A673 (cell line): Measurements from ENCODE around the gene VWA8. TPM values are rescaled to one million over a fixed set of nuclear protein-coding genes. Genes with fewer than 3 reads are reported as not detected.
"Not testable (repeated sequence)": the region's sequence is repeated elsewhere in the genome, so short reads cannot be mapped to it uniquely, and the experiment has no call there.

Source experiments
- BruUV-seq: library from RNA; stranded (reverse); fragments of 400-500 nt; replicated peaks from 2 replicates; lab custom pipeline; 2021; lab: Mats Ljungman, UMichigan
- CTCF ChIA-PET: fragments of 300-600 bp; sonication (Branson Sonifier 250); formaldehyde crosslinking; loops from one replicate; lab custom pipeline; 2022; ENCODE audit warnings: antibody characterized with exemption; lab: Charles Lee
- POLR2A ChIA-PET: fragments of 300-600 bp; sonication (Branson Sonifier 250); formaldehyde crosslinking; loops from one replicate; lab custom pipeline; 2022; ENCODE audit warnings: antibody characterized with exemption; ENCODE audit not compliant: low non-redundant PET; lab: Charles Lee
- DNase-seq: peaks from one replicate; pipeline ENCODE4 v3.0.0-alpha.2; 2015; ENCODE audit warnings: low spot score
- H3K27ac ChIP-seq: fragments of 200-600 bp; sonication (generic); 2 replicates; pipeline ENCODE4 v1.5.1; 2016; ENCODE audit warnings: mixed run types, low read depth, mild to moderate bottlenecking, mixed read lengths, antibody characterized with exemption, low read length; ENCODE audit not compliant: poor library complexity, severe bottlenecking
- H3K27me3 ChIP-seq: fragments of 200-600 bp; sonication (generic); replicated peaks from 2 replicates; pipeline ENCODE4 v1.6.1; 2017; ENCODE audit warnings: mixed run types, low read depth, mild to moderate bottlenecking, mixed read lengths, antibody characterized with exemption, low read length; ENCODE audit not compliant: insufficient read depth, poor library complexity
- H3K36me3 ChIP-seq: fragments of 200-600 bp; sonication (generic); 2 replicates; pipeline ENCODE4 v1.6.1; 2016; ENCODE audit warnings: mixed run types, mild to moderate bottlenecking, mixed read lengths, antibody characterized with exemption, low read length; ENCODE audit not compliant: insufficient read depth, poor library complexity, severe bottlenecking
- H3K4me1 ChIP-seq: fragments of 200-600 bp; sonication (generic); 2 replicates; pipeline ENCODE4 v1.6.1; 2017; ENCODE audit warnings: mixed run types, mild to moderate bottlenecking, mixed read lengths, antibody characterized with exemption, low read length; ENCODE audit not compliant: insufficient read depth, poor library complexity, severe bottlenecking
- H3K4me3 ChIP-seq: fragments of 200-600 bp; sonication (generic); 2 replicates; pipeline ENCODE4 v1.5.1; 2016; ENCODE audit warnings: low read depth, mixed run types, mild to moderate bottlenecking, mixed read lengths, low read length; ENCODE audit not compliant: poor library complexity, severe bottlenecking
- H3K9me3 ChIP-seq: fragments of 200-600 bp; sonication (generic); 2 replicates; pipeline ENCODE4 v1.6.1; 2016; ENCODE audit warnings: mixed run types, low read depth, mild to moderate bottlenecking, mixed read lengths, antibody characterized with exemption, low read length; ENCODE audit not compliant: poor library complexity, severe bottlenecking
- EZH2 ChIP-seq: fragments of 200-600 bp; sonication (generic); IDR thresholded peaks from 2 replicates; pipeline ENCODE4 v1.6.1; 2017; ENCODE audit warnings: borderline replicate concordance, low read depth, mild to moderate bottlenecking, mixed read lengths, antibody characterized with exemption, low read length; ENCODE audit not compliant: poor library complexity, severe bottlenecking
- intact Hi-C: fragments of 100-400 bp; cut with micrococcal nuclease; formaldehyde crosslinking; loops from one replicate; pipeline ENCODE4 v1.10.0; 2022; ENCODE audit not compliant: unreplicated experiment
- total RNA-seq: library from RNA; stranded (reverse); gene quantifications from 2 replicates; pipeline ENCODE4 v1.2.3, GENCODE V29; 2021
- TF ChIP-seq, protein P1 (sequence below): fragments of 300-800, 200-600 bp; sonication (generic); conservative IDR thresholded peaks from 2 replicates; pipeline ENCODE4 v1.5.1; 2017; ENCODE audit warnings: low read depth, mild to moderate bottlenecking, antibody characterized with exemption, low read length, moderate library complexity, mixed read lengths

Gene VWA8
- total RNA-seq, 1 experiment from 2014 or later, result 18.5 TPM

DNA sequence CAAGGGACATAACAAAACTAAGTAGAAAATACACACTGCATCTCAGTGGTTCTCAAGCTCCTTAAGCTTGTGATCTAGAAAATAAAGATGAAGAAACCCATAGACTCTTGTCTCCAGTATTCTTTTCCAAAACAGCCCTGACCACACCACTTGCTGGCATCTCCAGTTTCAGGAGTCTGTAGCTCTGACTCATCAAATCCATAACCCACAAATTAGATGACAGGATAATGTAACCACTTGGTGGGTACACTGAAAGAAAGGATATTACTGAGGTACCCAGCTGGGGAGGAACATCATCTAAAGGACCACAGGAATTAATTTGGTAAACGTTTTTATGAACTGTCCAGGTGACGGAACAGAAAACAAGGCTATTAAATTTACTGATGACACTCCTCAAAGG is 214.7 kb downstream of the VWA8 start:
- POLR2A ChIA-PET, result no interaction called here
- Histone ChIP-seq H3K27ac (no peak overlapping the region), H3K4me3 (no peak overlapping the region), H3K9me3 (no peaks in the 10 kb centered on the region), H3K36me3 (no peaks in the 10 kb centered on the region), H3K27me3 (no peaks in the 10 kb centered on the region), H3K4me1 (no peaks in the 10 kb centered on the region)
- CTCF ChIA-PET, result no interaction called here
- peak; percentile 6 for DNase-seq
- TF ChIP-seq, protein P1, sequence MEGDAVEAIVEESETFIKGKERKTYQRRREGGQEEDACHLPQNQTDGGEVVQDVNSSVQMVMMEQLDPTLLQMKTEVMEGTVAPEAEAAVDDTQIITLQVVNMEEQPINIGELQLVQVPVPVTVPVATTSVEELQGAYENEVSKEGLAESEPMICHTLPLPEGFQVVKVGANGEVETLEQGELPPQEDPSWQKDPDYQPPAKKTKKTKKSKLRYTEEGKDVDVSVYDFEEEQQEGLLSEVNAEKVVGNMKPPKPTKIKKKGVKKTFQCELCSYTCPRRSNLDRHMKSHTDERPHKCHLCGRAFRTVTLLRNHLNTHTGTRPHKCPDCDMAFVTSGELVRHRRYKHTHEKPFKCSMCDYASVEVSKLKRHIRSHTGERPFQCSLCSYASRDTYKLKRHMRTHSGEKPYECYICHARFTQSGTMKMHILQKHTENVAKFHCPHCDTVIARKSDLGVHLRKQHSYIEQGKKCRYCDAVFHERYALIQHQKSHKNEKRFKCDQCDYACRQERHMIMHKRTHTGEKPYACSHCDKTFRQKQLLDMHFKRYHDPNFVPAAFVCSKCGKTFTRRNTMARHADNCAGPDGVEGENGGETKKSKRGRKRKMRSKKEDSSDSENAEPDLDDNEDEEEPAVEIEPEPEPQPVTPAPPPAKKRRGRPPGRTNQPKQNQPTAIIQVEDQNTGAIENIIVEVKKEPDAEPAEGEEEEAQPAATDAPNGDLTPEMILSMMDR, result no peak
- TF ChIP-seq EZH2, result no peak
- no TSS peak for BruUV-seq
- intact Hi-C loops, result no loop called here

DNA sequence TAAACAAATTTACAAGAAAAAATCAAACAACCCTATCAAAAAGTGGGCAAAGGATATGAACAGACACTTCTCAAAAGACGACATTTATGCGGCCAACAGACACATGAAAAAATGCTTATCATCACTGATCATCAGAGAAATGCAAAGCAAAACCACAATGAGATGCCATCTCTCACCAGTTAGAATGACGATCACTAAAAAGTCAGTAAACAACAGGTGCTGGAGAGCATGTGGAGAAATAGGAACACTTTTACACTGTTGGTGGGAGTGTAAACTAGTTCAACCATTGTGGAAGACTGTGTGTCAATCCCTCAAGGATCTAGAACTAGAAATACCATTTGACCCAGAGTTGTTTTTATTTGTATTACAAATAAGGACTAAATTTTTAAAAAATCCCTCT is 215.4 kb downstream of the VWA8 start:
- H3K9me3 ChIP-seq, CTCF ChIA-PET, H3K4me3 ChIP-seq, H3K27ac ChIP-seq, BruUV-seq, POLR2A ChIA-PET, intact Hi-C loops, DNase-seq, H3K27me3 ChIP-seq, H3K4me1 ChIP-seq, H3K36me3 ChIP-seq: not testable (repeated sequence)

DNA sequence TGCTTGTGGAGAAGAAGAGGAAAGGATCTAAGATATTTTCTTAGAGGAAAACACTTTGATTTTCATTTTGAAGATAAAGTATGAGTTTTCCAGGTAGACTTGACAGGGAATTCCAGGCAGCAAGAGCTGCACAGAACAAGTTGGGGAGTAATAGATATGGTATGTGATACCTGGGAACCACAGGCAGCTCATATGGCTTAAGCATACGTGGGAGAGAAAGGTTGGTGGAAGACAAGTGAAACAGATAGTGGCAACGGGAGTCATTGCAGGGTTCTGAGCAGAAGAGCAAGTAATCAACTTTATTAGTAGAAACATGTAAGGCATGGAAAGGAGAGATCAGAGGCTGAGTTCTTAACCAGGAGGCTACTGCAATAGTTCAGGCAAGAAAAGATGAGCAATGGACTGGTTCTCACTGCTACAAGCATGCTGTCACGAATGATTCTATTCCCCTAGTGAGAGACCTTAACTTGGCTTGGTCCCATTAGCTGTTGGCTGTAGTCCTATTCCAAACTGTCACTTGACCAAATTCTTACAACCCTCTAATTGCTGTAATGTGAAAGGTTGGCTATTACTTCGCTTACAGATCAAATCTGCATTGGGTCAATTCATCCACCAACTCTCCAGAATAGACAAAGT is 217.9 kb downstream of the VWA8 start:
- Histone ChIP-seq H3K36me3 (no peaks in the 10 kb centered on the region), H3K4me3 (no peak overlapping the region), H3K27ac (no peak overlapping the region), H3K4me1 (no peaks in the 10 kb centered on the region), H3K9me3 (no peaks in the 10 kb centered on the region), H3K27me3 (no peaks in the 10 kb centered on the region)
- DNase-seq, result no peak
- intact Hi-C loops, result no loop called here
- BruUV-seq, result no TSS peak
- TF ChIP-seq, protein P1, result no peak
- no peak for TF ChIP-seq EZH2
- ChIA-PET POLR2A (no interaction called here), CTCF (no interaction called here)

DNA sequence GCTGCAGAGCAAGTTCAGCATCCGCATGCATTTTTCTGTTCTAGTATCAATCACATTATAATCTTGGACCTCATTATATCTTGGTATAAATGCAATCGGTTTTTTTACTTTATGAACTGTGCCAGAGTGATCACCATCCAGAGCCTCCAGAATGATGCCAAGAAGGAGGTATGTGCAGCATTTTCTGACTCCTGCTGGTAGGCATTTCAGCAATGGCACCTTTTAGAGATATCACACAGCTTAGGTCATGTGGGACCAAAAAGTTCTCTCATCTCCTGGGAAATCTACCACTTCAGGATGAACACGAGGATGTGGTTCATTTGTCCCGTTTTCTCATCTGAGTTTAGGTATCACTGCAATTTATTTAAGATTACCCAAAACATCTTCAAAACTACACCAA is 220.4 kb downstream of the VWA8 start:
- Histone ChIP-seq H3K27me3 (no peaks in the 10 kb centered on the region), H3K4me1 (no peaks in the 10 kb centered on the region), H3K9me3 (no peaks in the 10 kb centered on the region), H3K4me3 (no peak overlapping the region), H3K36me3 (no peaks in the 10 kb centered on the region), H3K27ac (no peak overlapping the region)
- no TSS peak for BruUV-seq
- ChIA-PET POLR2A (no interaction called here), CTCF (no interaction called here)
- DNase-seq, result no peak
- TF ChIP-seq EZH2, result no peak
- TF ChIP-seq, protein P1, result no peak
- intact Hi-C loops, result no loop called here
